Mesendoderm (in vitro differentiated cells): ENCODE measurements around the gene SOAT2.
A peak's percentile ranks its signal among the peaks of the same experiment; 100 is the strongest.

ENCODE experiments used
- DNase-seq: peaks from one replicate; pipeline ENCODE4 v3.0.0; 2013
- H2AK5ac ChIP-seq: 2 replicates; pipeline ENCODE4 v1.6.1; 2013; ENCODE audit warnings: low read length, inconsistent platforms
- H2BK120ac ChIP-seq: 2 replicates; pipeline ENCODE4 v1.6.1; 2013; ENCODE audit warnings: low read depth, mild to moderate bottlenecking, low read length, moderate library complexity, mixed read lengths
- H2BK15ac ChIP-seq: replicated peaks from 2 replicates; pipeline ENCODE4 v1.6.1; 2013; ENCODE audit warnings: low read depth, mild to moderate bottlenecking, moderate library complexity
- H2BK5ac ChIP-seq: 2 replicates; pipeline ENCODE4 v1.6.1; 2013; ENCODE audit warnings: low read length, inconsistent platforms
- H3K18ac ChIP-seq: 2 replicates; pipeline ENCODE4 v1.6.1; 2013; ENCODE audit warnings: mild to moderate bottlenecking, low read length, mixed read lengths
- H3K23ac ChIP-seq: one replicate; pipeline ENCODE4 v1.6.1; 2013; ENCODE audit warnings: low read length
- H3K27ac ChIP-seq: 2 replicates; pipeline ENCODE4 v1.5.1; 2013; ENCODE audit warnings: low read depth, mild to moderate bottlenecking, inconsistent platforms, low read length, moderate library complexity
- H3K27me3 ChIP-seq: 2 replicates; pipeline ENCODE4 v1.6.1; 2013; ENCODE audit warnings: low read length, control low read depth, mild to moderate bottlenecking, inconsistent platforms; ENCODE audit not compliant: insufficient read depth, poor library complexity
- H3K36me3 ChIP-seq: 2 replicates; pipeline ENCODE4 v1.6.1; 2013; ENCODE audit warnings: low read length, inconsistent platforms; ENCODE audit not compliant: control insufficient read depth, insufficient read depth
- H3K4ac ChIP-seq: one replicate; pipeline ENCODE4 v1.6.1; 2013; ENCODE audit warnings: low read depth, mild to moderate bottlenecking, low read length, moderate library complexity
- H3K4me1 ChIP-seq: 2 replicates; pipeline ENCODE4 v1.6.1; 2013; ENCODE audit warnings: low read depth, low read length, inconsistent platforms; ENCODE audit not compliant: control insufficient read depth
- H3K4me2 ChIP-seq: 2 replicates; pipeline ENCODE4 v1.6.1; 2013; ENCODE audit warnings: low read length
- H3K4me3 ChIP-seq: 2 replicates; pipeline ENCODE4 v1.5.1; 2013; ENCODE audit warnings: mild to moderate bottlenecking, low read length
- H3K56ac ChIP-seq: one replicate; pipeline ENCODE4 v1.6.1; 2013; ENCODE audit warnings: low read length
- H3K79me1 ChIP-seq: 2 replicates; pipeline ENCODE4 v1.6.1; 2013; ENCODE audit warnings: low read length, inconsistent platforms
- H3K79me2 ChIP-seq: 2 replicates; pipeline ENCODE4 v1.6.1; 2013; ENCODE audit warnings: mild to moderate bottlenecking, low read length; ENCODE audit not compliant: control insufficient read depth, insufficient read depth
- H3K9ac ChIP-seq: 2 replicates; pipeline ENCODE4 v1.6.1; 2013; ENCODE audit warnings: low read length, inconsistent platforms
- H4K5ac ChIP-seq: one replicate; pipeline ENCODE4 v1.6.1; 2013; ENCODE audit warnings: low read length
- H4K8ac ChIP-seq: one replicate; pipeline ENCODE4 v1.6.1; 2013; ENCODE audit warnings: low read depth, mild to moderate bottlenecking, control low read depth, low read length, moderate library complexity
- WGBS: extraction: QIAGEN DNeasy Blood & Tissue Kit; methylation state at CpG from one replicate; pipeline ENCODE4 v1.1.7; 2013; ENCODE audit warnings: low lambda C conversion rate, missing lambda C conversion rate; ENCODE audit not compliant: insufficient coverage; ENCODE audit errors: extremely low coverage; 5-methylcytosine and 5-hydroxymethylcytosine counted together

The SOAT2 gene

DNA sequence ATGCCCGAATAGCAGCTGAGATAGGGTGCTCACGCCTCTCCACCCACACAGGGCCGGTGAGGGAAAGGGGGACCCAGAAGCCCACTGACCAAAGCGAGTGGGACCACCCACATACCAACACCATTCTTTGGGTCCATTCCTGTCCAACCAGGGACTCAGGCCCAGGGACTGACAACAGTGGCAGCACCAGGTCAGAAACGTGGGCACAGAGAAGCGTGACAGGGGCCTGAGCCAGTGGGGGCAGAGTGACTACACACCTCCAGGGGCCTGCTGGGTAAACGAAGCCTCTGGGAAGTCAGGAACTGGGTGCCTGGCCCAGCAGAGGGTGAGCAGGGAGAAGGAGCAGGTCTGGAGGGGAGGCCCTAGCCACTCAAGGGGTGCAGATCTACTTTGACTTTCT, 37.8 kb upstream of the SOAT2 start:
- Histone ChIP-seq H3K27me3 (no peaks in the 10 kb centered on the region), H4K5ac (no peak overlapping the region), H3K56ac (no peak overlapping the region), H2BK5ac (no peak overlapping the region), H4K8ac (no peak overlapping the region), H3K4me3 (no peak overlapping the region), H3K4me1 (no peaks in the 10 kb centered on the region), H2BK120ac (no peak overlapping the region), H3K79me2 (no peaks in the 10 kb centered on the region), H3K9ac (no peak overlapping the region), H3K27ac (no peak overlapping the region), H3K79me1 (no peaks in the 10 kb centered on the region), H2BK15ac (no peak overlapping the region), H3K36me3 (peaks cover 1% of the 10 kb centered on the region), H3K4ac (no peak overlapping the region), H2AK5ac (no peak overlapping the region), H3K23ac (no peak overlapping the region), H3K4me2 (no peak overlapping the region), H3K18ac (no peak overlapping the region)
- DNase-seq = no peak
- no CpG with 5 or more reads among the region's 7 CpGs for WGBS

DNA sequence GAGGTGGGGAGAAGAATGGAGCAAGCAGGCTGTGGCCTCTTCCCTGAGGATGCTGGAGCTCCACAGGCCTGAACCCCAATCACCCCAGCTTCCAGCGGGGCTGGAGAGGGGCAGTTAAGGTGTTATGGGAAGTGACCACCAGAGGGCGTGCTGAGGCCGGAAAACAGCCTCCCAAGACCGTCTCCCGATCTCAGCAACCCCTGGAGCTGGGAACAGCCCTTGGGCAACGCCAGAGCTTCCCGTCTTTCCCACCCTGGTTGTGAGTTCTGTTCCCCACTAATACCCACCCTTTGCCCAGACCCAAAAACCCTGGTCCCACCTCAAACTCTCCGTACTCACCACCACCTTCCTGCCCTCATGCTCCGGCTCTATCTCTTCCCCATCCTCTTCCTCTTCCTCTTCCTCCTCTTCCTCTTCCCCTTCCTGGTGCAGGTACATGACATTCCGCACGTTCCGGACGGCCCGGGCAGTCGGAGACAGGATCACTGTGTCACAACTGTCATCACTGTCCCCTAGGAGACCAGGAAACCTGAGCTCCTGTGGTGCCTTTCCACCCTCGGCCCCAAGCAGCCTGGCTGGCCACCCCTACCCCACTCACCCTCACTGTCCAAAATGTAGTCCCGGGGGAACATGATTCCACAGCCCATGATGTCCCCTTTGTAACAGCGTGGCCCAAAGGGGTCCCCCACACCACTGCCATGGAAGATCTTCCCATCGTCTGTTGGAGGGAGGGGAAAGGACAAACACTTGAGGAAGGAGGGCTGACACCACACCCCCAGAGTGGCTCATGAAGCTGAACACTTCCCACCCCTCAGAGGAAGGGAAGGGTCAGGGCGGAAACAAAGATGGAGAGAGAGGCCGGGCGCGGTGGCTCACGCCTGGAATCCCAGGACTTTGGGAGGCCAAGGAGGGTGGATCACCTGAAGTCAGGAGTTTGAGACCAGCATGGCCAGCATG, 37.0 kb upstream of the SOAT2 start:
- Histone ChIP-seq H3K36me3 (peaks cover 1% of the 10 kb centered on the region), H3K27me3 (no peaks in the 10 kb centered on the region), H4K5ac (no peak overlapping the region), H4K8ac (no peak overlapping the region), H3K9ac (no peak overlapping the region), H3K18ac (no peak overlapping the region), H2BK15ac (no peak overlapping the region), H3K27ac (no peak overlapping the region), H3K4me1 (no peaks in the 10 kb centered on the region), H2BK120ac (no peak overlapping the region), H2BK5ac (no peak overlapping the region), H3K79me2 (no peaks in the 10 kb centered on the region), H3K56ac (peak overlapping the region; percentile 40), H3K23ac (no peak overlapping the region), H2AK5ac (no peak overlapping the region), H3K79me1 (no peaks in the 10 kb centered on the region), H3K4ac (no peak overlapping the region), H3K4me3 (no peak overlapping the region), H3K4me2 (no peak overlapping the region)
- no CpG with 5 or more reads among the region's 24 CpGs for WGBS
- DNase-seq = peak; percentile 74

- no peak overlapping the region for H3K4me2 ChIP-seq
- H3K18ac ChIP-seq = no peak overlapping the region
- H3K79me2 ChIP-seq = no peaks in the 10 kb centered on the region
- no peak overlapping the region for H3K56ac ChIP-seq
- DNase-seq = no peak
- peaks cover 1% of the 10 kb centered on the region for H3K36me3 ChIP-seq
- no peaks in the 10 kb centered on the region for H3K79me1 ChIP-seq
- no CpG with 5 or more reads among the region's 7 CpGs for WGBS
- H3K9ac ChIP-seq = no peak overlapping the region
- H3K23ac ChIP-seq = no peak overlapping the region
- H3K27me3 ChIP-seq = no peaks in the 10 kb centered on the region
- H2BK15ac ChIP-seq = no peak overlapping the region
- H3K4me1 ChIP-seq = peaks cover 1% of the 10 kb centered on the region
- H3K4me3 ChIP-seq = no peak overlapping the region
- H3K4ac ChIP-seq = no peak overlapping the region
- no peak overlapping the region for H4K5ac ChIP-seq
- H4K8ac ChIP-seq = no peak overlapping the region
- H2BK5ac ChIP-seq = no peak overlapping the region
- no peak overlapping the region for H2AK5ac ChIP-seq
- H2BK120ac ChIP-seq = no peak overlapping the region
- no peak overlapping the region for H3K27ac ChIP-seq
These were observed 36.0 kb upstream of the SOAT2 start for GRCh38 chr12:53067074-53067992.

DNA sequence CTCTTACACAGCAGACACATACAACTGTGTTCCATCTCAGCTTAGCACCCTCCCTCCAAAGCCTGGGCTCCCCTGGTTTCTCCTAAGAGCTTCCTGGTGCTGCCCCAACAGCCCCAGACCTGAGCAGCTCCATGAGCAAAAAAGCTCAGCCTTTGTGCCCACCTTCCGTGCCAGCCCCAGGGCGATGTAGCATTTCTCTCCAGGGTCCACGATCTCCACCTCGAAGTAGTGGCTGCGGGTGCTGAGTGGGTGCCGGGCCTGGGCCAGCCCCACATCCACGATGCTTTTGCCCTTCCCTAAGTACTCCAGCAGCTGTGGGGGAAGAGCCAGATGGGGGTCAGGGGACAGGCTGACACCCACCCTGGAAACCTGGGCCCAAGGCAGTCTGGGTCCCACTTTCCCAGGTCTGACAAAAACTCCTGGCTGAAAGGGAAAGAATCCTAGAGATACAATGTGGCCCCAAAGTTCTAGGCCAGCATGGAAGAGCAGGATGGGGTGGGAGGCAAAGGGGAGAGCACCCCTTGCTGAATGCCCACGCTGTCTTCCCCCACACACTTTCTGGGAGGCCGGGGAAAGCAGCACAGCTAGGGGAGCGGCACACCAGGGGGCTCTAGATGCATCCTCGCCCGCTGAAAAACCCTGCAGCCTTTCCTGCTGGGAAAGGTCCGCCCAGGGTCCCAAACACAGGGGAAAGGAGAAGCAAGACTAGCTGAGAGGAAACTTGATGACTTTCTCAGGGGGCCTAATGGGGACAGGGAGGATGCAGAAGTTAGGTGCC, 35.1 kb upstream of the SOAT2 start:
- Histone ChIP-seq H3K27me3 (no peaks in the 10 kb centered on the region), H2AK5ac (no peak overlapping the region), H3K4me1 (peaks cover 2% of the 10 kb centered on the region), H3K23ac (no peak overlapping the region), H3K36me3 (peaks cover 1% of the 10 kb centered on the region), H3K27ac (no peak overlapping the region), H3K79me2 (no peaks in the 10 kb centered on the region), H3K79me1 (no peaks in the 10 kb centered on the region), H4K5ac (no peak overlapping the region), H4K8ac (no peak overlapping the region), H2BK15ac (no peak overlapping the region), H3K4ac (no peak overlapping the region), H2BK5ac (no peak overlapping the region), H3K18ac (no peak overlapping the region), H2BK120ac (no peak overlapping the region), H3K56ac (no peak overlapping the region), H3K9ac (no peak overlapping the region), H3K4me2 (no peak overlapping the region), H3K4me3 (no peak overlapping the region)
- no CpG with 5 or more reads among the region's 13 CpGs for WGBS
- no peak for DNase-seq

DNA sequence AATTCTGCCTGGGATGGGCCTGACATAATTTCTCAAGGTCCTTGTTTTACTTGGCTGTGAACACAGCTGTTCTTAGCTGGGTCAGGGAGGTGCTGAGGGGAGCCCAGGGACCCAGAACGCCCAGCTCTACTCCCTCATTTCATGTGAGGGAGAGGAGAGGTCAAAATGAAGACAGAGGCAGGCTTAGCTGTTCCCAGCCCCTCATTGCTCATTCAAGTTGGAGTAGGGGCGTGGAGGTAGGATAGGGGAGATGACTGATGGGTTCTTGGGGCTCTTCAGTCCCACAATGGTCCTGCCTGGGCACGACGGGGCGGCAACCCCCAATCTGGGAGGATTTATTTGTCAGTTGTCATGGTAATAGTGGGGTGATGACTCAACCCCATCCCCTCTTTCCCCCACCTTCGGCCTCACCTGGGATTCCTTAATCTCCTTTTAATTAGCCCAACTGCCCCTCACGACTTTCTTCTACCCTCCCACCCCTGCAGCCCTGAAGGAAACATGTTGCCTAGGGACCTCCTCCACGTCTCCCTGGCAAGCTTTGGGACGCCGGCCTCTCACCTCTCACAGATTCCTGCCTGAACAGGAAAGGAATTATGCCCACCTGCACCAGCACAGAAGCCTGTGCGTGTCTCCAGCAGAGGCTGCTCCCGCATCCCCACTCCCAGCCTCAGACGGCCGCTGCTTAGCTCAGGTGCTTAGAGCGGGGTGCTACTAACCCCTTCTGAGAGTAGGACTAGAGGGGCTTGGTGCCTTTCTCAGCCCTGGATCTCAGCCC, 34.3 kb upstream of the SOAT2 start:
- Histone ChIP-seq H3K9ac (no peak overlapping the region), H4K5ac (no peak overlapping the region), H3K18ac (no peak overlapping the region), H3K27me3 (no peaks in the 10 kb centered on the region), H2BK5ac (no peak overlapping the region), H3K56ac (no peak overlapping the region), H3K23ac (no peak overlapping the region), H3K4me3 (no peak overlapping the region), H3K79me2 (no peaks in the 10 kb centered on the region), H3K27ac (no peak overlapping the region), H2AK5ac (no peak overlapping the region), H3K4me2 (no peak overlapping the region), H3K36me3 (no peaks in the 10 kb centered on the region), H4K8ac (no peak overlapping the region), H2BK120ac (no peak overlapping the region), H3K79me1 (no peaks in the 10 kb centered on the region), H3K4ac (no peak overlapping the region), H3K4me1 (peaks cover 2% of the 10 kb centered on the region), H2BK15ac (no peak overlapping the region)
- no CpG with 5 or more reads among the region's 15 CpGs for WGBS
- no peak for DNase-seq
